Nephron (organoid): ENCODE measurements around the gene YIPF3.

ENCODE experiments used
- H3K27ac Mint-ChIP-seq, 3 experiments: 2 replicates each; pipeline ENCODE4 v1.8.0; 2020; ENCODE audit warnings: mixed read lengths in 3 of 3, mild to moderate bottlenecking in 2 of 3, moderate library complexity in 1 of 3
- H3K27me3 Mint-ChIP-seq: 2 replicates; pipeline ENCODE4 v1.8.0; 2021; ENCODE audit warnings: low read depth, mild to moderate bottlenecking, moderate library complexity, mixed read lengths
- H3K36me3 Mint-ChIP-seq: 2 replicates; pipeline ENCODE4 v1.8.0; 2020; ENCODE audit warnings: low read depth, mixed read lengths
- H3K4me1 Mint-ChIP-seq: 2 replicates; pipeline ENCODE4 v1.8.0; 2020; ENCODE audit warnings: mixed read lengths
- H3K4me3 Mint-ChIP-seq, 3 experiments: 2 replicates each; pipeline ENCODE4 v1.8.0; 2020; ENCODE audit warnings: mild to moderate bottlenecking in 3 of 3, mixed read lengths in 3 of 3, moderate library complexity in 2 of 3
- H3K9me3 Mint-ChIP-seq: 2 replicates; pipeline ENCODE4 v1.8.0; 2020; ENCODE audit warnings: mixed read lengths
- TF ChIP-seq, protein P1 (sequence below), 3 experiments: fragments of 200-600 bp; sonication (generic); IDR thresholded peaks; one replicate each; pipeline ENCODE4 v1.5.0; 2021; ENCODE audit warnings: antibody characterized with exemption in 3 of 3; ENCODE audit not compliant: unreplicated experiment in 3 of 3

The YIPF3 gene

DNA sequence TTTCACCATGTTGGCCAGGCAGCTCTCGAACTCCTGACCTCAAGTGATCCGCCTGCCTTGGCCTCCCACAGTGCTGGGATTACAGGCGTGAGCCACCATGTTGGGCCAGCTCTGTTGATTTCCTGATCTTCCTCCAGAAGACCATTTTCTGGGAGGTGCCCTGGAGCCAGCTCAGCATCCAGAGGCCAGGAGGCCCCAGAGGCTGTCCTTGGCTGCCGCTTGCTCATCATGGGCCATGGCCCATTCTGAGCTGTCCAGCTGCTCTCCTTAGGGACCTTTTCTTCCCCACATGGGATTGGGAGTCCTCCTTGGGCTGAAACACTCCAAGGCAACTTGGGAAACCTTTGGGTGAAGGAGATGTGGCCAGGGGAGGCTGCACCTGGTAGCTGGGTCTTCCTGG lies 22.0 kb downstream of the YIPF3 start:
- TF ChIP-seq, protein P1, sequence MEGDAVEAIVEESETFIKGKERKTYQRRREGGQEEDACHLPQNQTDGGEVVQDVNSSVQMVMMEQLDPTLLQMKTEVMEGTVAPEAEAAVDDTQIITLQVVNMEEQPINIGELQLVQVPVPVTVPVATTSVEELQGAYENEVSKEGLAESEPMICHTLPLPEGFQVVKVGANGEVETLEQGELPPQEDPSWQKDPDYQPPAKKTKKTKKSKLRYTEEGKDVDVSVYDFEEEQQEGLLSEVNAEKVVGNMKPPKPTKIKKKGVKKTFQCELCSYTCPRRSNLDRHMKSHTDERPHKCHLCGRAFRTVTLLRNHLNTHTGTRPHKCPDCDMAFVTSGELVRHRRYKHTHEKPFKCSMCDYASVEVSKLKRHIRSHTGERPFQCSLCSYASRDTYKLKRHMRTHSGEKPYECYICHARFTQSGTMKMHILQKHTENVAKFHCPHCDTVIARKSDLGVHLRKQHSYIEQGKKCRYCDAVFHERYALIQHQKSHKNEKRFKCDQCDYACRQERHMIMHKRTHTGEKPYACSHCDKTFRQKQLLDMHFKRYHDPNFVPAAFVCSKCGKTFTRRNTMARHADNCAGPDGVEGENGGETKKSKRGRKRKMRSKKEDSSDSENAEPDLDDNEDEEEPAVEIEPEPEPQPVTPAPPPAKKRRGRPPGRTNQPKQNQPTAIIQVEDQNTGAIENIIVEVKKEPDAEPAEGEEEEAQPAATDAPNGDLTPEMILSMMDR (IDR thresholded peaks at IDR 0.05; ENCODE audit: unreplicated experiment in 3 of 3): no peak
- H3K4me1 Mint-ChIP-seq: peaks cover 44% of the 10 kb centered on the region
- no peaks in the 10 kb centered on the region for H3K9me3 Mint-ChIP-seq
- H3K27ac Mint-ChIP-seq: no peak overlapping the region
- no peaks in the 10 kb centered on the region for H3K27me3 Mint-ChIP-seq
- H3K4me3 Mint-ChIP-seq: no peak overlapping the region
- H3K36me3 Mint-ChIP-seq: peaks cover 15% of the 10 kb centered on the region

DNA sequence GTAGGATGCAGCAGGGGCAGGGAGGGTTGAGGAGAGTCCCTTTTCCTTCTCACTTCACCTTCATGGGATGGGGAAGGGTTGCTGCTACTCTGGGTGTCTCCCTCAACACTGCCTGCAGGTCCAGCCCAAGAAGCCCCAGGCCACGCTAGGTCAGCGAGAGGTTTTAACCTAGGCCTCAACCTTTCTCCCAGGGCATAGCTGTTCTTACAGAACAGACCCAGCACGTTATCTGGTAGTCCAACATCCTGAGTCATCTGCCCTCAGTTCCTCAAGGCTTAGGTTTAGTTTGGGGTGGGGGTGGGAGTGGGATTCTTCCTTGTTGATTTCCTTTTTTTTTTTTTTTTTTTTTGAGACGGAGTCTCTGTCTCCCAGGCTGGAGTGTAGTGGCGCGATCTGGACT lies 22.4 kb downstream of the YIPF3 start:
- H3K4me1 Mint-ChIP-seq: peaks cover 41% of the 10 kb centered on the region
- peaks cover 11% of the 10 kb centered on the region for H3K36me3 Mint-ChIP-seq
- no peaks in the 10 kb centered on the region for H3K9me3 Mint-ChIP-seq
- no peak overlapping the region for H3K27ac Mint-ChIP-seq
- H3K4me3 Mint-ChIP-seq: no peak overlapping the region
- TF ChIP-seq, protein P1 (IDR thresholded peaks at IDR 0.05; ENCODE audit: unreplicated experiment in 3 of 3): no peak
- no peaks in the 10 kb centered on the region for H3K27me3 Mint-ChIP-seq

DNA sequence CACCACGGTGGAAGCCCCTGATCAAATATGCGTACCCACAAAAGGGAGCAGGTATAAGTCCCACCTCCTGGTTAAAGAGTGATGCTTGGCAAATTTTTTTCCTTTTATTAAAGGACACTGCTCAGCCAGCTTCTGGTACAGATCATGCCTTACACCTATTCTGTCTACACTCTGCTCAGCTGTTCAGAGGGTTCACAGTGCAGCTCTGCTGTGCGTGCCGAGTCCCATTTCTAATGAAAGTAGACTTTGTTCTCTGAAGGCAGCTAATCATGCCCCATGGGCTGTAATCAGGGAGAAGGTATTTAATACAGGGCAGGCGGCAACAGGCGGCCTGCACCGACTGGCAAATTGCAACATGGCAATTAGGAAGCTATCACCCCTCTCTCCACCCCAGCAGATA lies 22.9 kb downstream of the YIPF3 start:
- TF ChIP-seq, protein P1 (IDR thresholded peaks at IDR 0.05; ENCODE audit: unreplicated experiment in 3 of 3): no peak
- H3K4me1 Mint-ChIP-seq: peaks cover 43% of the 10 kb centered on the region
- H3K9me3 Mint-ChIP-seq: no peaks in the 10 kb centered on the region

DNA sequence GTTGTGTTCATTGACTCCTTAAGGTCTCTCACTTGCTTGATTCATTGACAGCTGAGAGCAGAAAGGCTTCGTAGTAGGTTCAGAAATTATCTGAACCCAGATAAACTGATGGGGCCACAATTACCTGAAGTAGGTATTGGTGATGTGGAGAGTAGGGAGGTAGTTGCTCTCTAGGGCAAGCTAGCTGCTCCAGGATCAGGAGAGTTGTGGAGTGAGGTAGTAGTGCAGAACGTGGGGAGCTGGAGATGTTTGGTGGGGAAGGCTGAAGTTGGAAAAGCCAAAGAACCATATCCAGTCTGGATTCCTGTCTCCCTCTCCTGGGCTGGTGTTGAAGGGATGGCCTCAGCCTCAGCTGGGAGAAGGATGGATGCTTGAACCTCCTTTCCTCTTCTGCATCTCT lies 23.5 kb downstream of the YIPF3 start:
- Mint-ChIP-seq H3K4me3 (no peak overlapping the region), H3K36me3 (peaks cover 5% of the 10 kb centered on the region), H3K9me3 (no peaks in the 10 kb centered on the region), H3K4me1 (peaks cover 49% of the 10 kb centered on the region), H3K27ac (no peak overlapping the region), H3K27me3 (no peaks in the 10 kb centered on the region)
- TF ChIP-seq, protein P1 (IDR thresholded peaks at IDR 0.05; ENCODE audit: unreplicated experiment in 3 of 3): no peak

More for the DNA sequence above, 22.9 kb downstream of the YIPF3 start:
- Mint-ChIP-seq H3K4me3 (no peak overlapping the region), H3K27me3 (no peaks in the 10 kb centered on the region), H3K36me3 (peaks cover 7% of the 10 kb centered on the region), H3K27ac (peak overlapping the region in 1 of 3 experiments; percentile 25)

DNA sequence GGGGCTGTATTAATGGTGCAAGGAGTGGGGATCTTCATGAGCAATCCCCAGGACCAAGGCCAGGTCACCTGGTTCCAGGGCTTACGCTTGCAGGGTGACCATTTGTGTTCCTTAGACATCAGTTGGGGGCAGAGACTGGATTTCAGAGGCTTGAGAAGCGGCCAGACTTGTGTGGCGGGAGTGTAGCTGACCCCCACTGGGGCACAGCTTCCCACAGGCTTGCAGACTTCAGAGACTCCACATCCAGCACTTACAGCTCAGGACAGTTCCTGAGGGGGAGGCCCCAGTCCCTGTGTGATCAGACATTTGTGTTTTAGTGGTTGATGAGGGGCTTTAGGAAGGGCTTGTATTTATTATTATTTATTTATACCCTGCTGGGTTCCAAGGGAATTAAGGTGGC lies 24.1 kb downstream of the YIPF3 start:
- Mint-ChIP-seq H3K4me1 (peaks cover 53% of the 10 kb centered on the region), H3K9me3 (no peaks in the 10 kb centered on the region), H3K27ac (no peak overlapping the region), H3K27me3 (no peaks in the 10 kb centered on the region), H3K4me3 (peak overlapping the region in 1 of 3 experiments; percentile 48), H3K36me3 (peaks cover 5% of the 10 kb centered on the region)
- TF ChIP-seq, protein P1 (IDR thresholded peaks at IDR 0.05; ENCODE audit: unreplicated experiment in 3 of 3): no peak
